Spleen (tissue), 7 donors: ENCODE measurements around the gene AFAP1L1.

ENCODE experiments used
- POLR2A ChIP-seq, 3 donors: fragments of 450-650 bp; IDR thresholded peaks; one replicate each; pipeline ENCODE4 v1.5.1; 2017; ENCODE audit warnings: antibody characterized with exemption in 3 of 3, mild to moderate bottlenecking in 1 of 3
- POLR2AphosphoS5 ChIP-seq, 3 donors: sonication (generic); formaldehyde crosslinking; IDR thresholded peaks; one replicate each; pipeline ENCODE4 v1.5.1; 2017; ENCODE audit warnings: antibody characterized with exemption in 3 of 3
- TF ChIP-seq, protein P1 (sequence below), 11 experiments: fragments of 200-600 bp in 7 of 11; fragments of 450-650 bp in 4 of 11; sonication (generic) in 4 of 11; IDR thresholded peaks in 8 of 11; conservative IDR thresholded peaks in 3 of 11; 1 replicate in 7 of 11; 2 replicates in 4 of 11; pipeline versions ENCODE4 v1.4.0 to v1.8.0; 2016 to 2021; ENCODE audit warnings: antibody characterized with exemption in 11 of 11, inconsistent platforms in 4 of 11, mild to moderate bottlenecking in 1 of 11
- donor health status: DM: no; HTN: no; CAD: no; lungs with moderate emphysema.
- donor health status: DM: no; HTN: no; CAD: no.
- donor health status: DM: no; HTN: no; CAD: no.

GRCh38 chr5:149365418-149365817 is 93.8 kb downstream of the AFAP1L1 start:
- TF ChIP-seq, protein P1, sequence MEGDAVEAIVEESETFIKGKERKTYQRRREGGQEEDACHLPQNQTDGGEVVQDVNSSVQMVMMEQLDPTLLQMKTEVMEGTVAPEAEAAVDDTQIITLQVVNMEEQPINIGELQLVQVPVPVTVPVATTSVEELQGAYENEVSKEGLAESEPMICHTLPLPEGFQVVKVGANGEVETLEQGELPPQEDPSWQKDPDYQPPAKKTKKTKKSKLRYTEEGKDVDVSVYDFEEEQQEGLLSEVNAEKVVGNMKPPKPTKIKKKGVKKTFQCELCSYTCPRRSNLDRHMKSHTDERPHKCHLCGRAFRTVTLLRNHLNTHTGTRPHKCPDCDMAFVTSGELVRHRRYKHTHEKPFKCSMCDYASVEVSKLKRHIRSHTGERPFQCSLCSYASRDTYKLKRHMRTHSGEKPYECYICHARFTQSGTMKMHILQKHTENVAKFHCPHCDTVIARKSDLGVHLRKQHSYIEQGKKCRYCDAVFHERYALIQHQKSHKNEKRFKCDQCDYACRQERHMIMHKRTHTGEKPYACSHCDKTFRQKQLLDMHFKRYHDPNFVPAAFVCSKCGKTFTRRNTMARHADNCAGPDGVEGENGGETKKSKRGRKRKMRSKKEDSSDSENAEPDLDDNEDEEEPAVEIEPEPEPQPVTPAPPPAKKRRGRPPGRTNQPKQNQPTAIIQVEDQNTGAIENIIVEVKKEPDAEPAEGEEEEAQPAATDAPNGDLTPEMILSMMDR (IDR thresholded peaks at IDR 0.05 in 8 of 11, conservative IDR thresholded peaks at IDR 0.05 in 3 of 11), result no peak
- TF ChIP-seq POLR2AphosphoS5 (IDR thresholded peaks at IDR 0.05), result no peak
- no peak for TF ChIP-seq POLR2A (IDR thresholded peaks at IDR 0.05)
